ENCODE measurements around the gene IPCEF1.

The IPCEF1 gene

DNA sequence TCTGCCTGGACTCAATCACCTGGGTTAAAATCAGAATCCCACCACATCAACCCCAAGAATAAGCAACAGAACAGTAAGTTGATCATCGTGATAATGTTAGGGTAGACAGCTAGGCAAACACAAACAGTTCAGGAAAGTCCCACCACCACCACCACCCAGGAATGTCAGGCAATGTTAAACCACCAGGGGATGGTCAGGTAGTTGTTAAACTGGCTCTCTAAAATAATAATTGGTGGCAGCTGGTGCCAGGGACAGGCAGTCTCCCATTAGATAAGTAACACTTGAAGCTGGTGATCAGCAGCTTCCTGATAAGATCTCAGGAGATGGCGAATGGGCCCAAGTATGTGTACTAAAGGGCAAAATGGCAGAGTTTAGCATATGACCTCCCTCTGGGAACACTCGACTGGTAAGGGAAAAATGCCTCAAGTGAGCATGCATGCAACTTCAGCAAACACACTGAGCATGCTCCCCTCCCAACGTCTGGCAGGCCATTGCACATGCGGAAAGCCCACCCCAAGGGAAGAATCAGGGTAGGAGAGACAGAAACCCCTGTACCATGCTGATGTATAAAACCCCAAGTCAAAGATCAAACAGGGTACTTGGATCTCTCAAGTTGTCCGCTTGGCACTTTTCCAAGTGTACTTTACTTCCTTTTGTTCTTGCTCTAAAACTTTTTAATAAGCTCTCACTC lies 66.6 kb downstream of the IPCEF1 start:
- no peak for DNase-seq

DNA sequence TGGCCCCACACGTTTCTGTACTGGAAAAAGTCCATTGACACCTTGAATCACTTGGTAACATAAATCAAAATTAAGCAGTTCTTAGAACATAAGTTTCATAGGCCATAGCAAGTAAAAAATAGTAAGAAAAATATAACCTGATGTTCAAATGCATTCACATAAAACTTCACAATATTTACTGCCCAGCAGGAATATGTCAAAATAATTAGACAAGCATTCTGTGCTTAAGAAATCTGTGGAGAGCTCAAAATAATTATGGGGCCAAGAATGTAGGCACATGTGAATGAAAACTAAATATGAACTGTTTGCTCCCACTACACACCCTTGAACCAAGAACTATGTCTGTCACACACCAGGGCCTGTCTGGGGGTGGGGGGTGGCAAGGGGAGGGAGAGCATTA lies 70.8 kb downstream of the IPCEF1 start:
- DNase-seq: no peak

DNA sequence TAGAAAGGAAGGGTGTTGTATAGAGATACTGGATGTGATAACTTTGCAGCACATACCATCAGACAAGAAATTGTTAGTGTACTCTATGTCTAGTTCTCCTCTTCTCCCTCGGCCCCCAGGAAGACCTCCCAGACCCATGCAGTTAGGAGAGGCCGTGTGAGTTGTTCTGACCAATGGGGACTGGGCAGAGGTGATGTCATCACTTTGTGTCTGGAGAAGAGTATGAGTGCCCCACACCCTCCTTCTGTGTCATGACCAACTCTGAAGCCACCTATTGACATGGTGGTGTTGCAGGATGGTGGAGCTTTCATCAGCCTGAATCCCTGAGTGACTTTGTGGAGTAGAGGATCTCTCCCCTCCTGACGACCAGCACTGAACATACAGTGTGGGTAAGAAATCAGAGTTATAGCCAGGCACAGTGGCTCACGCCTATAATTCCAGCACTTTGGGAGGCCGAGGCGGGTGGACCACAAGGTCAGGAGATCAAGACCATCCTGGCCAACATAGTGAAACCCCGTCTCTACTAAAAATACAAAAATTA lies 72.2 kb downstream of the IPCEF1 start:
- no peak for DNase-seq

DNA sequence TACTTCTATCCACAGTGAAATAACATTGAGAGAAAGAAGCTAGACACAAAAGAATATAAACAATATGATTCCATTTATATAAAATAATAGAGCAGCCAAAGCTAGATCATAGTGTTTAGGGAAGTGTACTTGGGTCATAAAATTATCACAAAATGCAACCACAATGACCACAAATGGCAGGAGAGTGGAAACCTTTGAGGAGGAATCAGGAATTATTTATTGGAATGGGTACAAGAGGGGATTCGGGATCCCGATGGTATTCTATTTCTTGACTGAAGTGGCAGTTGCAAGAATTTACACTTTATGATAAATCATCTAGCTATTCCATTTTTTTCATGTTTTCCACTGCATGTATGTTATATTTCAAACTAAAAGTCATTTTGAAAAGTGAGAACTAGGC lies 76.1 kb downstream of the IPCEF1 start:
- no peak for DNase-seq

DNA sequence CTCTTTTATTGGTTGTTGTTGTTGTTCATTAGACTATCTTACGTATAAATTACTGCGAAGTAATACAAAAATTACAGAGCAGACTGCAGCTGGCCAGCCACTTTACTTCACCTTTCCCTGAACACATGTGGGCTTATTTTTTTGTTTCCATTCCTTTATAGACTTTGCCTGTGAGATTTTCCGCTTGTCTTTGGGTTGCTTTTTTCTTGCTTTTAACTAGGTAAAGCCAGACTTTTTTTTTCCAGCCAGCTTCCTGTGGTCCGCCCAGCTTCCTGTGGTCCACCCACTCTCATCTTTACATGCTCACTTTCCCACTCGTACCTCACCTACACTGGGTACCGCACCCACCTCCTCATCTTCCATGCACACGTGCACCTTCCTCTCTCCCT lies 79.0 kb downstream of the IPCEF1 start:
- no peak for DNase-seq

DNA sequence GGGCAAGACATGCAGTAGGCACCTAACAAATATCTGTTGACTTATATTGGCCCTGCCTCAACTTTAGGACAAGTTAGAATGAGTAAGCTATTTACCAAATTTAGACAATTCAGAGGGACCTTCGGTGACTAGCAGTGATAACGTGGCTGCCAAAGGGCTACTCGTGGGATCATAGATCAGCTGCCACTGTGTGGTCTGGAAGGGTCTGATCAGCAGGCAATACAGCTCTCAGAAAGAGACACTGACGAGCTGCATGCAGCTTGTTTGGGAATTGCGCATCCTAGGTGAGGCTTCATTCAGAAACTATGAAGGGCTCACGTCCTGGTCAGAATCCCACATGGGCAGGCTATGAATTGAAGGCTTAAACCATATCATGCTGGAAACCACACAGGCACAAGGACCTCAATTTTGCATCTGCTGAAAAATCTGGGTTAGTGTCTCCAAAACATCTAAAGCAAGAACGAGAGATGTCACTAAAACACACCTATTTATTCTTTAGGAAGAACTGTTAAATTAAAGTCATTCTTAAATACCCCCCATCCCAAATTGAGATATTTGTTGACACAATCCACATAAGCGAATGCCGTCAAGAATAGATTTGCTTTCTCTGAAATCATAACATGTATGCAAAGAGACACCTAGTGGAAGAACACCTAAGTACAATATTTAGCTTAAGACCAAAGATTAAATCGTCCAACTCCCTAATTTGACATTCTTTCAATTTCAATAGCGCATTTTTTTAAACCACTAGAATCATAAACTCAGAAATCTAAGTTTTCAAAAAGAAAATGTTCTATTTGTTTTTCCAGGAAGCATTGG lies 79.6 kb downstream of the IPCEF1 start:
- no peak for DNase-seq

DNA sequence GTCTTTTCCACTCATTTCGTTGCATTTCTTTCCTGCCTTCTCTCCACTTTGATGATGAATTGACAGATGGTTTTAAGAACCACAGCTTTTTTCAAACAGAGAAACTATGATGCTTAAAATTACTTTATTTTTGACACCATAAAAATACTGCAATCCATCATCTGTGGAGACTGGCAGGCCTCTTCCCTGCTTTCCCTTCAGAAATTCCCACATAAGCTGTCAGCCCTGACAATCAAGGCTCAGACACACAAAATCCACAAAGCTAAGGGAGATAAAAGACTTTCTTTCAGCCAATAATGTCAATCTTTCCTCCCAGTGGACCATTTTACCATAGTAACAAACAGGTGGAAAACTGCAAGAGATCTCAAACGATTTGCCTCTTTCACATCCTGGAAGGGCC lies 82.4 kb downstream of the IPCEF1 start:
- no peak for DNase-seq

DNA sequence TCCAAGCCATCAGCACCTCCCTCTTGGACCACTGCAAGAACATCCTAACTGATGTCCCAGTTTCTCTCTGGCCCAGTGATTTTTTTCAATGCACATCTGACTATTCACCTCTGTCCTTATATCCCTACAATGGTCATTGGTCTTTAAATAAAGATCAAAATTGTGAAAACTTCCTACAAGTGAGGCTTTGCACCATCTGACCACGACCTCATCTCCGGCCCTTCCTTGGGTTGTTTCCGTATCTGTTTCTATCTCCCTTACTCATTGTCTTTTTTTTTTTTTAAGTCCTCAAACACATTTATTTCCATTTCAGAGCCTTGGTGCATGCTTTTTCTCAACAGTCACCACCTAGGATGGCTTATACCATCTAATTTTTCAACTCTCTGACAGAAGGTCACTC lies 88.1 kb downstream of the IPCEF1 start:
- no peak for DNase-seq

DNA sequence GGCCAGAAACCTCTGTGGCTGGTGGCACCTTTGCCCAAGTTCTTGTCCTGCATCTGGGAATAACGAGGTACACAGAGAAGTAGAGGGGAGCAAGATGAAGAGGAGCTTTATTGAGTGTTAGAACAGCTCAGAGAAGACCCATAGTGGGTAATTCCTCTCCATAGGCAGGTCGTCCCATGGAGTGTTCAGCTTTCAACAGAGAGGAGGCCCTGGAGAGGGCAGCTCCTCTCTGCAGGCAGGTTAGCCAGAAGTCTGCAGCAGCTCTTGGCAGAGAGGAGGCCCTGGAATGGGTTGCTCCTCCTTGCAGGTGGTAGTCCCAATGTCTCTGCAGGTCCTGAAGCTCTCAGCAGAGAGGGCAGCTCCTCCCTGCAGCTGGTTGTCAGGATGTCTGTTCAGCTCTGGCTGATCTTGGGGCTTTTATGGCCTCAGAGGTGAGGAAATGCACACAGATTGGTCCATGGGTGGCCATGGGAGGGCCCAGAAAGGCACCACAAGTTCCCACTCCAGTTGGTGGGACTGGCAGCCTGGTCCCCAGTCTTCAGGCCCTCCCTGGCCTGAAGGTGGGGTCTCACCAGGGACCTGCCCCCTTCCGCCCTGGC lies 89.0 kb downstream of the IPCEF1 start:
- no peak for DNase-seq

DNA sequence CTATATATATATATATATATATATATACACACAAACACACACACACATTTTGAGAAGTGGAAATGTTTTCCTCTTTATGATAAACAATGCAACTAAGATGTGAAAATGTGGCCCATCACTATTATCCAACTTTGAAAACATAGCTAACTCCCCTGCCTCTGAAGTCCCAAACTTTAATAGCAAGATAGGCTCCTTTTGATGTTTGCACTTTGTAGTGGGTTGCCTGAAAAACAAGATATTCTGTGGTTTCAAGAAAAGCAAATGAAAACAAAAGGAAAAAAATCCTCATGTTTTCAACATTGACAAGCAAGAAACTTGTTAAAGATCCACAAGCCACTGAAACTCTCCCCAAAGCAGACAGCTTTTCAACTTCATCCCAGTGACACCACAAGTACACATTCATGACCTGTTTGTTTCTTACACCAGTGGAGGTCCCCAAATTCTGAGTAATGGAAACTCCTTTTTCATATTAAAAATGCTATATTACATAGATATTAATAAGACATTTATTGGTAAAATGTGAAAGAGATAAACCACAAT lies 90.0 kb downstream of the IPCEF1 start:
- DNase-seq: no peak

DNA sequence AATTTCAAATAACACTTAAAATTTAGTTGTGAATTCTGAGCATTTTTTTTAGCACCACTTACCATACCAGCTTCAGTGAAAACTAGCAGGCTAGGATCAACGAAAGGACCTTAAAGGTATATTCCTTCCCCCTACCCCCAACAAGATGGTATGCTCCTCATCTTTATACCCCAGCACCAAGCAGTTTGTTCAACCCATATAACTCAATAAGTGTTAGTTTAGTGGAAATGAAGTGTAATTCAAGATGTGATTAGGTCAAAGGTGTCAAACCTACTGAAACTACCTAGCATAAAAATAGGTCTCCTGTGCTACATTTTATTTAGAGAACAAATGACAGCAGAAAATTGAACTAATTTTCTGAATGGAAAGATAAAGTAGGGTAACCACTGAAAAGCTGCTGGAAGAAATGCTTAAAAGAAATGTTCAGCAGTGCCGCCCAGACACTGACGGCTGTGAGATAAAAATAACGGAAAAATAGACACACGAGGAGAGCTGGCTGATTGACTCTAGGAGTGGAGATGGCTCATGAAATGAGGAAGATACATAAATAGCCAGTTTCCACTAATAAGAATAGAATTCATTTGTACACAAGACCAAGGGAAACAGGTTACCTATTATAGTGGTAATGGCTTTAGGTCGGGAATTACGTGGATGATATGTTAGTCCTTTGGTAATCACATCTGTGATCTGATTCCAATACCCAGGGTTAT lies 94.8 kb downstream of the IPCEF1 start:
- no peak for DNase-seq

DNA sequence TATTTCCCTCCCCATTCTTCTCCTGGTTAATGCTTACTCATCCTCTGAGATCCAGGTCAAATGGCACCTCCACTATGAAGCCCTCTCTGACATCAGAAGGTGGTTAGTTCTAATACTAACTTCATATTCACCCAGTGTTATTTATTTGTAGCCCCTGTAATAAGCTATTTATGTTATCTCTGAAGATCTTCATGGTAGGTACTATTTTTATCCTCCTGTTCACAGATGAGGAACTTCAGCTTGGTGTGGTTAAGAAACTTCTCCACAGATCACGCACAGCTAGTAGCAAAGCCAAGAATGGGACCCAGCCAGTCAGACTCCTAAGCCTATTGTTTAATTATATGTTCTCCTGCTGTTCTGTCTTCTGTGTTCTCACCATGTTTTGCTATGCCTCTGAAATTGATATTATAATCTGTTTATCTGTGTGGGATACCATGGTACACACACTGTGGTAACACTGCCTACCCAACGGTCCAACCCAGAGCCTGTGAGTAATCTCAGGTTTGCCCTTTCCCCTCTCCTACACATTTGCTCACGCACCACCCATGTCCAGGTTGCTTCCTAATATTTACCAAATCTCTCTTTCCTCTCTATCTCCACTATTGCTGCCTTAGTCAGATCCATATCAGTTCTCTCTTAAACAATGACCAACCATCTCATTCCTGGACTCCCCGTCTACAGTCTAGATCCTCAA lies 98.4 kb downstream of the IPCEF1 start:
- DNase-seq: no peak

DNA sequence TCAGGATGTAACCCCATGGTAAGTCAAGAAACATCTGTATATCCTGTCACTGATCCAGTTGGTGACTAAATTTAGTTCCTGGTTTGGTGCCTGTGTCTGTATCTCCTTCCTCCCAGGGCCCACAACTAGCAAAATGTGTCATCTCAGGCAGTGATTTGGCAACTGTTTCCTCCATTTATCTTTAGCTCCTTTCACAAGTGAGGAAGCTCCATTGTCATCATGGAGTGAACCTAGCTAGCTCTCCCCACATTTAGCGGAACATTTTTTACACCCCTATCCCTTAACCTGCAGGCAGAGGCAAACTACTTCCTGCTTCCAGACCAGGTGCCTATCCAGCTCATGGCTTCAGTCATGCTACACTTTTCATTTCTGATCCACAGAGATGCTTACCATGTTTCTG lies 99.5 kb downstream of the IPCEF1 start:
- no peak for DNase-seq

DNA sequence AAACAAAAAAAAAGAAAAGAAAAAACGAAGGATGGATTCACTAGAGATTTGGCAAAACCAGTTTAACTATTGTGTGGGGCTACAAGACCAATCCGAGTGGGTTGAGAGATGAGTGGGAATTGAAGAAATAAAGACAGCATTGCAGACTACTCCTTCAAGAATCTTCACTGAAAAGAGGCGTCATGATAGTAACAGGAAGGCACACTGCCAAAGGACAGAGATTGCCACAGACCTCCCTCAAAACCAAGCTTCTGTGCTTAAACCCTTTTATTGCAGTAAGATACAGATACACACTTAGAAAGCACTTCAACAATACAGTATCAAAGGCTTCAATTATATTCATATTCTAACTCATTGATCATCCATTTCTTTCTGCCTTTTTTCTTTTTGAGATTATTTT lies 103.9 kb downstream of the IPCEF1 start:
- DNase-seq: no peak

DNA sequence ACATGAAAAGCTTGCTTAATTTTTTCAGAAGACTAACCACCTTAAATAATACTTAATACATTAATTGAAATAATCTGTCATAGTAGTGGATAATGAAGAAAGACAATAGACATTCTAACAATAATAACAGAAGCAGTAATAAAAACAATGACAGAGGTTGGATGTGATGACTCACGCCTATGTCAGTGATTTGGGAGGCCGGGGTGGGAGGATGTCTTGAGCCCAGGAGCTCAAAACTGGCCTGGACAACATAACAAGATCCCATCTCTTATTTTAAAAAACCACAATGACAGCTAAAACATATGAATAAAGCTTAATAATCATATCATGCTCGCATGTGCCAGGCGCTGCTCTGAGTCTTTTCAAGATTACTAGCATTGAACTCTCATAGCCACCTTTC lies 105.5 kb downstream of the IPCEF1 start:
- DNase-seq: no peak

DNA sequence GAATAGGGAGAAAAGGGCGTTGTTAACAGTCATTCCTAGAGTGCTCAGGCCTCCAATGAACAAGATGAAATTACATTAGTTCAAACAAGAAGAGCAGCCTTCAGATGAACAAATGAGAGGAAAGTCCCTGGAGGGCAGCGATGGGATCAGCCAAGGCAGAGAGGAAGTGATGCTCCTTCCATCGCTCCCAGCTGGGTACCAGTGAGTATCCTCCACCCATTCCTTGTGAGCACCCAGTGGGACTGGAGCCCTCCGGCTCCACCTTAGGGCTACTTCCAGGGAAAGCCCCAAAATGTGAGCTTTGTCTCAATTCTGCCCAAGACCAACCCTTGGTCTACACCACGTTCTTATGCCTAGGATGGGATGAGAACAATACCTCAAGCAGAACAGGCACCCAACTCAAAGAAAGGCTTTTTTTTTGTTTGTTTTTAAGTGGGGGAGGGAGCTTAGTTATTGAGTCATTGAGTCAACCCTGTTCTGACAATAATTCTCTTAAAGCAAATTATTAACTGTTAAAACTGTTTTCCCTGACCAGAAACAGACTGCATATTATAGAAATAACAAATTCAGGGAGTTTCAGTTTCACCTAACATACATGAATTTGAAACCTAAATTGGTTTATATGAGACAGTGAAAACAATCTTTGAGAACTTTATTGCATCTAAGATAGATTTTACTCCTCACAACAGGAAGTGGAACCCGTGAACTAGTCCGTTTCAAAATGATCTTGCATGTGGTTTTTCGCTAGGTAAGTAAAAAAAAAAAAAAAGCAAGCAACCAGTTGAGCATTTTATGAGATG lies 106.9 kb downstream of the IPCEF1 start:
- no peak for DNase-seq

DNA sequence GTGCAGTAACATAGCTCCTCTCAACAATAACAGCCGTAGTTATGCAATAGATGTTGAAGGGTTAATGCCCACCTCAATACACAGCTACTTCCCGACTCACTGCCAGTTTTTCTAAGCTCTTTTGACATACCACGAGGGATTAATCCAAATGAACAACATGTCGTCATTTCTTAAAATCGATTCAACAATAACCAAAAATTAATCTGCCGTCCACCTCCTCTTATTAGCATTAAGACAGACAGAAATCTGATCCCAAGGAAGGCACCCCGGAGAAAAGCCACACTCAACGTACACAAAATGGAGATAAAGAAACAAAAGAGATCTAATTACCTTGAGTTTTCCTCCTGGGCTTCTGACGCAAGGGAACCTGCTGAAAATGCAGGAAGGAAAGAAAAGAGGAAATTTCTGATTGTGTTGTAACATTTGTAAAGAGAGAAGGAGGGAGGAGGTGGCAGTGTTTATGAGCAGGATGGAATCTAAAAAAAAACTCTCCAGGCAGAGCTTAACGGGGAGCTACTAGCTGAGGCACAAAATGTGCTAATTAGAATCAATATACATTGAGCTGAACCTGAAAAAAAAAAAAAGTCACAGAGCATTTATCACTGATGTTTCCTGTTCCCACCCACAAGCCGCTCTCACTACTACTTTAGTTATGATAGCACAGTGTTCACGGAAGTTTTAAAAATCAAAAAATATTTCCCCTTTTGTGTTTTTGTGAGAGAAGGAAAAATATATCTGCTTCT lies 109.3 kb downstream of the IPCEF1 start:
- no peak for DNase-seq

DNA sequence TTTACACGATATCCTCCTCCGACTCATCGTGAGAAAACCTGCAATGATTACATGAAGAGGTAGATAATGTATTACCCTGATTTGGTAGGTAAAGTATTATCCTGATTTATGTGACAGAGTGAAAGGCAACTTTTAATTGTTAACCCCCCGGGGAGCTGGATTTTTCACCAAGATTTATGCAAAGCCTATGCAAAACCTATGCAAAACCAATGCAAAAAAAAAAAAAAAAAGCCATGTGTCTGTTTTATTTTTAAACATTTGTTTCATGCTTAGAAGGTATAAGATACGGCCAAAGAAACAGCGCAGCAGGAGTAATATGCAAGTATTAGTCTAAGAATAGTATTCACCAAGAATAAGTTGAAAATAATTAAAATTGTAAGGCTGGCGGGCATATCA lies 109.9 kb downstream of the IPCEF1 start:
- DNase-seq: no peak

DNA sequence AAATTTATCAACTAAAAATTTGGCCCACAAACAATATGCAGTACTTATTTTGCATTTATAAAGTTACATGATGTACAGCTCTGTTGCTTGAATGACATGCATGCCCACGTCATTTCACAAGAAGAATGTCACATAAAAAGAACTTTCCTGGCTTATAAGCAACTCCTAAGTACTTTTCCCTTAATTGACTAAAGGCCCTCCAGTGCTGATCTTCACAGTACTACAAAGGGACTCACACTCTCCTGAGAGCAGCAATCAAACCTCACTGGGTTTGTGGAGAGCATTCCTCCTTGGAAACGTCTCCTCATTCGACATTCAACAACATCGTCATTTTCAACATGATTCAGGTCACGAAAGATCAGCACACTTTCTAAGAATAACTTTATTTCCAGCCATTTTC lies 111.1 kb downstream of the IPCEF1 start:
- DNase-seq: no peak

DNA sequence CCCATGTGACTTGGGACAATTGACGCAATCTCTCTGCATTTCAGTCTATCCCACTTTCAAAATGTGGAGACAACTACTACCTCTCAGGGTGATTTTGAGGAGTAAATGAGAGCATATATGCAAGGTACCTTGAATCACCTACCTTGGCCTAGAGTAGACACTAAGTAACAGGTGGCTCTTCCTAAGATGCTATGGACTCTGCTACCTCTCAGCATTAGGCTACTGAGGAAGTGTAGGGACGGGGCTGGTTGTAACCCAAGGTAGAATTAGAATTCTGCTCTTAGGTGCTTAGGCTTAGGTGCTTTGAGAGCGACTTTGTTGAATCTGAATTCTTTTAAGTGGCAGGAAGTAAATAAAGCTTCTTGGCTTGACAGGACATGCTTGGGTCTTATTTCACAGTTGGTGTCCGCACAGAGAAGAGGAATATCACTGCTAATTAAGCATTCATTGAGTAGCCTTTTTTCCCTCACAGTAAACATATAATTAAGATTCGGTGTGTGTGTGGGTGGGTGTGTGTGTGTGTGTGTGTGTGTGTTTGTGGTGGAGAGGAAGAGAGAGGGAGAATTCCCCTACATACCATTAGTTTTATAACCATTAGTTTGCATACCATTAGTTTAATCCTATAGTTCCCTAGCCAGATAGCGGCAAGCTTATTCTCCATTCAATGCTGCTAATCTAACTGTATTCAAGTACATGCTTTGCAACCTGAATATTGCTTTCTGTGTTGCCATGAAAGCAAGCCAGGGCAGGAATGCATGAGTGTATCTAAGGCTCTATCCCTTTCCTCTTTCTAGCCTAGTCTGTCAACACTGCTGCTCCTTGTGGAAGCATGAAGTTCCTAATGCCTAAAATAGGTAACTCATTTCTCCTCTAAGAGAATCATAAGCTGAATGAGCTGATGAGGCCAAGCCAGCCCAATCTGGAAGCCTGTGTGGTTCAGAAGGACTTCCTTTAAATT lies 112.5 kb downstream of the IPCEF1 start:
- DNase-seq: no peak
